Right renal pelvis (tissue), 4 donors: Measurements from ENCODE around the gene CS. TPM values are rescaled to one million over a fixed set of nuclear protein-coding genes. Genes with fewer than 3 reads are reported as not detected.
"Not testable (repeated sequence)": the region's sequence is repeated elsewhere in the genome, so short reads cannot be mapped to it uniquely, and the experiment has no call there.

ENCODE experiments used
- DNase-seq, 4 donors: peaks; one replicate each; pipeline ENCODE4 v3.0.0-alpha.2; 2013; ENCODE audit warnings: low read depth in 4 of 4, low spot score in 3 of 4, missing footprints in 1 of 4
- polyA plus RNA-seq, 4 donors: library from polyadenylated mRNA; unstranded; fragments of 120-200 nt; gene quantifications; one replicate each; pipeline ENCODE4 v1.2.1, GENCODE V29; 2013; ENCODE audit not compliant: insufficient read length in 4 of 4

The CS gene
- polyA plus RNA-seq, 4 donors = 185 to 206 (median 202) TPM

- DNase-seq = no peak
Measured at GRCh38 chr12:56282579-56282978, 17.6 kb downstream of the CS start.

- no peak for DNase-seq
Measured at GRCh38 chr12:56282030-56282429, 18.1 kb downstream of the CS start.

- no peak for DNase-seq
Measured at GRCh38 chr12:56280849-56281248, 19.3 kb downstream of the CS start.

- no peak for DNase-seq
Measured at GRCh38 chr12:56278905-56279304, 21.2 kb downstream of the CS start.

- DNase-seq = no peak
Measured at GRCh38 chr12:56274299-56274698, 25.8 kb downstream of the CS start.

- DNase-seq = not testable (repeated sequence)
Measured at GRCh38 chr12:56272468-56272867, 27.7 kb downstream of the CS start.

- DNase-seq = no peak
Measured at GRCh38 chr12:56271031-56271430, 29.1 kb downstream of the CS start.

GRCh38 chr12:56267443-56268071 lies 32.6 kb downstream of the CS start:
- DNase-seq = no peak

GRCh38 chr12:56266693-56267442 lies 33.3 kb downstream of the CS start, which contains the start of gene COQ10A:
Gene COQ10A, plus strand, starts transcription at chr12:56266942. Its CDS starts 177 bp downstream, at chr12:56267119.
- peak; percentile 80 to 85 (median 83) for DNase-seq

GRCh38 chr12:56266068-56266692 lies 34.0 kb downstream of the CS start:
- not testable (repeated sequence) for DNase-seq

- DNase-seq = not testable (repeated sequence)
Measured at GRCh38 chr12:56262955-56263354, 37.2 kb downstream of the CS start.

GRCh38 chr12:56261503-56262232 lies 38.5 kb downstream of the CS start:
- no peak for DNase-seq

GRCh38 chr12:56260921-56261320 lies 39.2 kb downstream of the CS start:
- no peak for DNase-seq

- no peak for DNase-seq
Measured at GRCh38 chr12:56260380-56260779, 39.8 kb downstream of the CS start.

- no peak for DNase-seq
Measured at GRCh38 chr12:56258820-56259183, 41.3 kb downstream of the CS start.

- peak in 3 of 4 donors; percentile 62 to 77 (median 73) for DNase-seq
Measured at GRCh38 chr12:56258068-56258819, 41.9 kb downstream of the CS start, which contains the start of gene ANKRD52. Gene ANKRD52, minus strand, starts transcription at chr12:56258384. Its CDS starts 115 bp downstream, at chr12:56258269.

GRCh38 chr12:56257491-56258067 lies 42.6 kb downstream of the CS start:
- peak in 1 of 4 donors; percentile 20 for DNase-seq

GRCh38 chr12:56257071-56257470 lies 43.1 kb downstream of the CS start:
- no peak for DNase-seq

- no peak for DNase-seq
Measured at GRCh38 chr12:56256326-56256960, 43.7 kb downstream of the CS start.
